H7 (cell line): ENCODE data around the gene SLC9A9. TPM values are rescaled to one million over a fixed set of nuclear protein-coding genes. Genes with fewer than 3 reads are reported as not detected.

ENCODE experiments used
- DNase-seq: peaks from one replicate; pipeline ENCODE4 v3.0.0; 2012
- H3K27me3 ChIP-seq: 2 replicates; pipeline ENCODE4 v1.6.0; 2011; ENCODE audit warnings: mild to moderate bottlenecking, low read length; ENCODE audit not compliant: control insufficient read depth, insufficient read depth
- H3K36me3 ChIP-seq: replicated peaks from 2 replicates; pipeline ENCODE4 v1.5.1; 2011; ENCODE audit warnings: low read length; ENCODE audit not compliant: control insufficient read depth, insufficient read depth
- H3K4me3 ChIP-seq: 2 replicates; pipeline ENCODE4 v1.5.1; 2011; ENCODE audit warnings: low read depth, mild to moderate bottlenecking, control low read depth, low read length, moderate library complexity; ENCODE audit not compliant: insufficient read depth
- total RNA-seq: library from RNA; depleted of rRNA; stranded (reverse); fragments of >200 nt; shearing (Covaris generic); gene quantifications from 2 replicates; pipeline ENCODE4 v1.2.3, GENCODE V29; 2014

Gene SLC9A9
- total RNA-seq, 1 experiment from 2014 or later = 4.1 TPM

GRCh38 chr3:143856252-143856970 is 8.1 kb upstream of the SLC9A9 start:
- no peak overlapping the region for H3K4me3 ChIP-seq
- DNase-seq = no peak
- no peaks in the 10 kb centered on the region for H3K27me3 ChIP-seq
- H3K36me3 ChIP-seq = no peaks in the 10 kb centered on the region

DNA sequence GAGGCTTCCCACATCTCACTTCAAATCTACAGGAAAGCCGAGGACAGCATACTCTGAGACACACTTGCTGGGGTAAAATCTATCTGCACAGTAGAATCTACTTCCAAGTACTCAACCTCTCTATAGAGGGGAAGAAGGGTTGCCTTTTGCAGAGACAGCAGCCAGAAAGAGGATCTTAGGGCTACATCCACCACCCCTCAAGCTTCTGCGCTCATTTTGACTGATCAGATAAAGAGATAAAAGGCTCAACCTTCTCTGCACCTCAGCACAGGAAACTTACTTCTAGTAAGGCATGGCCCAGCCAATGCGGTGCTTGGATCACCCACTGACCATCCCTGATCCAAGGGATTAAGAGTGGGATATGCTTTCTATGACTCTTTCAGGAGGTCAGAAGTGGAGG is 6.9 kb upstream of the SLC9A9 start:
- no peaks in the 10 kb centered on the region for H3K36me3 ChIP-seq
- H3K27me3 ChIP-seq = no peaks in the 10 kb centered on the region
- H3K4me3 ChIP-seq = no peak overlapping the region
- DNase-seq = no peak

- Histone ChIP-seq H3K27me3 (no peaks in the 10 kb centered on the region), H3K4me3 (no peak overlapping the region), H3K36me3 (no peaks in the 10 kb centered on the region)
- DNase-seq = no peak
Observed at GRCh38 chr3:143851331-143852017, 3.2 kb upstream of the SLC9A9 start.

DNA sequence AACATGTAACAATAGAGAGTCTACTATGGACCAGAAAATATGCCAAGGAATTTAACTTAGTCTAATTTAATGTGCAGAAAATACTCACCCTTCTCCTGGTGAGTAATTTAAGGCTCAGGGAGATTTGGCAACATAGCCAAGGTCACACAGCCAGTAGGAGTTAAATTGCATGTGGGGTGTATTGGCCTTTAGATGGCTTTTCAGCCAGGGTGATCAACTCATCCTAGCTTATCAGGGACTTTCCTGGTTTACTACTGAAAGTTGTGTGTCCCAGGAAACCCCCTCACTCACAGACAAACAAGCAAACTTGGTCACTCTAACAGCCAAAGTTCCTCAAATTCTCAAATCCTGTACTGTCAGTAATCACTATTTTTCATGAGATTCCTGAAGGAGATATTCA is 2.6 kb upstream of the SLC9A9 start:
- Histone ChIP-seq H3K27me3 (no peaks in the 10 kb centered on the region), H3K36me3 (no peaks in the 10 kb centered on the region), H3K4me3 (no peak overlapping the region)
- no peak for DNase-seq

DNA sequence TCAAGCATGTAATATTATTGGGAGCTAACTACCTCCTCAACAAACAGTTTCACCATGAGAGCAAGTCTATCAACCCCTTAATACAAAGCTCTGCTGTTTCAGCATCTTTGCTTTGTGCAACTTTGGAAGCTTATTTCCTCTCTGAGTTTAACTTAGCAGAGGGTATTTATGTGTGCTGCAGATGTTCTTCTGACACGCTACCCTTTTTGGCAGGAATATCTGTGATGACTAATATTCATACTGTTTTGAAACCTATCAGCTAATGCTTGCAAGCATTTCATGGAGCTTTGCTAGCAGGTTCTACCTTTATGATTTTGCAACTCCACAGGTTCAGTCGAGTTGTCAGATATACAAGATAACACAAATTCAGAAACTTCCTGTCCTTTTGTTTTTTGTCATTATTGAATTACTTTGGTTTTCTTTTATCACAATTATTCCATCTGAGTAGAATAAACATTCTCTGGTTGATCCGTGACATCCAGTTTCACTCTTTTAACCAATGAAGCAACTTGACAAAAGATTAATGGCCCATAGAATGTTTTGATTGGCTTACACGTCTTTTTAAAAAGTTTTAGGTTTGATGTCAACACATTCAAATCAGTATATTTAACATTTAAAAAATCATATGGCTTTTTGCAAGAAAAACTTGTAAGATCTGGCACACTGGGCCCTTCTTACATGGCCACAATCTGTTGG is 1.7 kb upstream of the SLC9A9 start:
- Histone ChIP-seq H3K4me3 (no peak overlapping the region), H3K36me3 (no peaks in the 10 kb centered on the region), H3K27me3 (no peaks in the 10 kb centered on the region)
- no peak for DNase-seq

- no peaks in the 10 kb centered on the region for H3K27me3 ChIP-seq
- DNase-seq = no peak
- H3K36me3 ChIP-seq = no peaks in the 10 kb centered on the region
- H3K4me3 ChIP-seq = no peak overlapping the region
Observed at GRCh38 chr3:143848704-143849103, 436 bp upstream of the SLC9A9 start.

DNA sequence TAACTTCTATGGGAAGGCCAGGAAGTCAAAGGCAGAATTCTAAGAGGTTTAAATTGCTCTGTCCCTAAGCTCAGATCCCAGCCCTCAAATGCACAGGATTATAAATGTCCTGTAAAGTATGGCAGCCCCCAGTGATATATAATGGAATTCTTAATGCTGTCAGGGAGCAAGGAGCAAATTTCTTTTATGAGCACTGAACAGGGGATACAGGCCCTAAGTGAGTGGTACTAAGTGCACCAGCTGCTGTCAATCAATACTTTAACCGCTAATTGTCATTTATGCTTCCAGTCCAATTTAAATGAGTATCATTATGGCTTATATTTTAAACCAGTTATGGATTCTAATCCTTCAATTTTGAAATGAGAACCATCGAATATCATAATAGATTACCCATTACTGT is 4.7 kb downstream of the SLC9A9 start:
- Histone ChIP-seq H3K27me3 (no peaks in the 10 kb centered on the region), H3K36me3 (no peaks in the 10 kb centered on the region), H3K4me3 (no peak overlapping the region)
- DNase-seq = no peak

DNA sequence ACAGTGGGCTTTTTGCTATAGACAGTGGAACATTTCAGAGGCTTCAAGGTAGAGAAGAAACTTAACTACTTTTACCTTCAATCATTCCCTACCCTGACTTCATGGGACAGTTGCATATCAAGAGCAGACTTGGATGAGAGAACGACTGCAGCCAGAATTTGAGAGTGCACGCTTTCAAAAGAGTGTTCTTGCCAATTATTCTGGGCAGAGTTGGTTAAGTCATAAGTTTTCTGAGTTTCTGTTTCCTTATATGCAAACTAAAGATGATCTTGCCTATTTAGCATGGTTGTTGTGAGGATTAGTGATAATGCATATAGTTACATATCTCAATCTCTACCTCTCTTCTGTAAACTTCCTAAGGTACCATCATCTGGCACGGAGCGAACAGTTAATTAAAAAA is 7.6 kb downstream of the SLC9A9 start:
- Histone ChIP-seq H3K4me3 (no peak overlapping the region), H3K36me3 (no peaks in the 10 kb centered on the region), H3K27me3 (no peaks in the 10 kb centered on the region)
- DNase-seq = no peak

DNA sequence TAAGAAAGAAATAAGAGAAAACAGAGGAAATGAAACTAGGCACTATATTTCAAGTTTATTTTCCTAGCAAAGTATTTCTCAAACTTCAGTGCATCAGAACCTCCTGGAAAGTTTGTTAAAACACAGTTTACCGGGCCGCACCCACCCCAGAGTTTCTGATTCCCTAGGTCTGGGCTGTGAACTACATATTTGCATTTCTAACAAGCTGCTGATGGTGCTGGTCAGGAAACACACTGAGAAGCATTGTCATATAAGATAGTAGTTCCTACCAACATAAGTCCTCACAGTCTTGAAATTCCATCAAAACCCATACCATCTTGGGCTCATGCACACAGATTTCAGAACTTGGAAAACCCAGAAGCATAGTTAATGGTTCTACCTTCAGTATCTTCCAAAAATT is 8.3 kb downstream of the SLC9A9 start:
- H3K36me3 ChIP-seq = no peaks in the 10 kb centered on the region
- H3K4me3 ChIP-seq = no peak overlapping the region
- H3K27me3 ChIP-seq = no peaks in the 10 kb centered on the region
- no peak for DNase-seq

GRCh38 chr3:143837076-143837475 is 11.2 kb downstream of the SLC9A9 start:
- no peak overlapping the region for H3K4me3 ChIP-seq
- H3K36me3 ChIP-seq = no peaks in the 10 kb centered on the region
- H3K27me3 ChIP-seq = no peaks in the 10 kb centered on the region
- no peak for DNase-seq

DNA sequence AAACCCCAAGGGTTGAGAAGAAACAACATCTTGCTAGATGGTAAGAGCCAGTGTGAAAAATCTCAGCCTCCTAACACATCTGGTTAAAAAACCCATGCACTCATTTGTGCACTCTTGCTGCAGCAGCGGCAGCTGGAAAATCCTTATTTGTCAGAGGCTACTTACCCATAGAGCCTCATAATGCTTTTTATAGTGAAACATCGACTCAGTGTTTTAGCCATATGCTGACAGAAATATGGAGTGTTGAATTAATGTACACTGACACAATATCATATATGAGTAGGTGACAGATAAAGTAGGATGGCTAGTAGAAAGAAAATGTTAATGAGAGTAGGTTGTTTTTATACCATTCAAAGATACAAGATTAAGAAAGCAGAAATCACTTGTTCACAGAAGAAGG is 13.0 kb downstream of the SLC9A9 start:
- no peak for DNase-seq
- no peaks in the 10 kb centered on the region for H3K36me3 ChIP-seq
- no peak overlapping the region for H3K4me3 ChIP-seq
- no peaks in the 10 kb centered on the region for H3K27me3 ChIP-seq

DNA sequence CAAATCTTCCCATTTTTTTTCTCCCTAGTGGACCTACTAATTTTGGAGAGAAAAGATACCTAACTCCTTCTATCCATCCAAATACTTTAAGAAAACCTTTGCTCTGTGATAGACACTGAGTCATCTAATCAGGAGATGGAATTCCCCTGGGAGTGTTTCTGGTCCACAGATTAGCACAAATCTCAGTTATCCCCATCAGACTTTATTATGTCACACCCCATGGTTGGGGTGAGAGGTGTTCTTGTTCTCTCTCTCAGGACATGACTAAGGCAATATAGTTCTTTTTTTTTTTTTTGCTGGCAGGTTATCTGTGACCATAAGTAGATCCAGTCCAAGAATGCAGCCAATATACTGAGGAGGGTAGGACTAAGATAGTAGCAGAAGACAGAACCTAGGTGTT is 15.8 kb downstream of the SLC9A9 start:
- Histone ChIP-seq H3K4me3 (no peak overlapping the region), H3K27me3 (no peaks in the 10 kb centered on the region), H3K36me3 (no peaks in the 10 kb centered on the region)
- DNase-seq = no peak

GRCh38 chr3:143831994-143832393 is 16.3 kb downstream of the SLC9A9 start:
- DNase-seq = no peak
- no peaks in the 10 kb centered on the region for H3K27me3 ChIP-seq
- no peak overlapping the region for H3K4me3 ChIP-seq
- H3K36me3 ChIP-seq = no peaks in the 10 kb centered on the region

GRCh38 chr3:143831208-143831607 is 17.1 kb downstream of the SLC9A9 start:
- DNase-seq = no peak
- Histone ChIP-seq H3K27me3 (no peaks in the 10 kb centered on the region), H3K36me3 (no peaks in the 10 kb centered on the region), H3K4me3 (no peak overlapping the region)

DNA sequence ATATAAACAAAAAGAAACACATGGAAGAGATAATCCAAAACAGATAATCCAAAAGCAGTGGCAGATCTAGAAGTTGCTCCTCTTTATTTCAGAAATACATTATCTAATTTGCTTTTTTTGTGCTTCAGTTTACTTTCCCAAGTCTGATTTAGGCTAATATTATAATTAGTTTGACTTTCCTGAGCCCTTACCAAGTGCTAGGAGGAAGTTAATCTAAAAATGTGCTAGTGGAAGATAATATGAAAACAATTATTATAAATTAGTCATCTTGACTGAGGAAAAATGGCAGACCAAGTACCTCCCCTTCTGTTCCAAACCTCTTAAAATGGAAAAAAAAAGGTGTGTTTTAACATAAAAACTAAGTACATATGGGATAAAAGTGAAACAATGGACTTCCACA is 17.5 kb downstream of the SLC9A9 start:
- no peak overlapping the region for H3K4me3 ChIP-seq
- H3K27me3 ChIP-seq = no peaks in the 10 kb centered on the region
- no peaks in the 10 kb centered on the region for H3K36me3 ChIP-seq
- no peak for DNase-seq
